Activated T-helper 1 cell treated with Interleukin-2 at 50 U/mL for 16 hours (primary cell): ENCODE measurements around the gene GPR65.
A peak's percentile ranks its signal among the peaks of the same experiment; 100 is the strongest.
"Not testable (repeated sequence)": the region's sequence is repeated elsewhere in the genome, so short reads cannot be mapped to it uniquely, and the experiment has no call there.

Source experiments
- DNase-seq: peaks from one replicate; pipeline ENCODE4 v3.0.0-alpha.2; 2020; ENCODE audit warnings: low read depth

GPR65 gene

GRCh38 chr14:88004506-88005036, 364 bp upstream of the GPR65 start:
- DNase-seq: no peak

- peak; percentile 41 for DNase-seq
These were observed 1.3 kb downstream of the GPR65 start for GRCh38 chr14:88005978-88006851.

GRCh38 chr14:88007608-88008007, 2.7 kb downstream of the GPR65 start:
- no peak for DNase-seq

GRCh38 chr14:88008039-88008742, 3.3 kb downstream of the GPR65 start:
- no peak for DNase-seq

- DNase-seq: no peak
These were observed 4.6 kb downstream of the GPR65 start for GRCh38 chr14:88009486-88009885.

- DNase-seq: no peak
These were observed 5.4 kb downstream of the GPR65 start for GRCh38 chr14:88010331-88010730.

GRCh38 chr14:88012495-88012894, 7.6 kb downstream of the GPR65 start:
- DNase-seq: no peak

- DNase-seq: no peak
These were observed 8.9 kb downstream of the GPR65 start for GRCh38 chr14:88013750-88014349.

- DNase-seq: no peak
These were observed 11.8 kb downstream of the GPR65 start for GRCh38 chr14:88016768-88017167.

GRCh38 chr14:88017535-88017934, 12.6 kb downstream of the GPR65 start:
- DNase-seq: no peak

- DNase-seq: no peak
These were observed 18.8 kb downstream of the GPR65 start for GRCh38 chr14:88023658-88024187.

- not testable (repeated sequence) for DNase-seq
These were observed 19.5 kb downstream of the GPR65 start for GRCh38 chr14:88024252-88025086.

GRCh38 chr14:88025313-88025712, 20.4 kb downstream of the GPR65 start:
- DNase-seq: no peak

GRCh38 chr14:88026890-88027289, 22.0 kb downstream of the GPR65 start:
- no peak for DNase-seq

- DNase-seq: no peak
These were observed 24.6 kb downstream of the GPR65 start for GRCh38 chr14:88029500-88029899.

GRCh38 chr14:88030079-88030478, 25.1 kb downstream of the GPR65 start:
- no peak for DNase-seq

- DNase-seq: no peak
These were observed 26.0 kb downstream of the GPR65 start for GRCh38 chr14:88030892-88031291.

- no peak for DNase-seq
These were observed 27.4 kb downstream of the GPR65 start for GRCh38 chr14:88032373-88032772.

- DNase-seq: no peak
These were observed 29.1 kb downstream of the GPR65 start for GRCh38 chr14:88034076-88034475.

GRCh38 chr14:88036422-88036821, 31.5 kb downstream of the GPR65 start:
- no peak for DNase-seq

GRCh38 chr14:88037325-88037724, 32.4 kb downstream of the GPR65 start:
- DNase-seq: no peak

- DNase-seq: no peak
These were observed 34.3 kb downstream of the GPR65 start for GRCh38 chr14:88039197-88039596.
